Measurements from ENCODE around the gene MAP4K1.

DNA sequence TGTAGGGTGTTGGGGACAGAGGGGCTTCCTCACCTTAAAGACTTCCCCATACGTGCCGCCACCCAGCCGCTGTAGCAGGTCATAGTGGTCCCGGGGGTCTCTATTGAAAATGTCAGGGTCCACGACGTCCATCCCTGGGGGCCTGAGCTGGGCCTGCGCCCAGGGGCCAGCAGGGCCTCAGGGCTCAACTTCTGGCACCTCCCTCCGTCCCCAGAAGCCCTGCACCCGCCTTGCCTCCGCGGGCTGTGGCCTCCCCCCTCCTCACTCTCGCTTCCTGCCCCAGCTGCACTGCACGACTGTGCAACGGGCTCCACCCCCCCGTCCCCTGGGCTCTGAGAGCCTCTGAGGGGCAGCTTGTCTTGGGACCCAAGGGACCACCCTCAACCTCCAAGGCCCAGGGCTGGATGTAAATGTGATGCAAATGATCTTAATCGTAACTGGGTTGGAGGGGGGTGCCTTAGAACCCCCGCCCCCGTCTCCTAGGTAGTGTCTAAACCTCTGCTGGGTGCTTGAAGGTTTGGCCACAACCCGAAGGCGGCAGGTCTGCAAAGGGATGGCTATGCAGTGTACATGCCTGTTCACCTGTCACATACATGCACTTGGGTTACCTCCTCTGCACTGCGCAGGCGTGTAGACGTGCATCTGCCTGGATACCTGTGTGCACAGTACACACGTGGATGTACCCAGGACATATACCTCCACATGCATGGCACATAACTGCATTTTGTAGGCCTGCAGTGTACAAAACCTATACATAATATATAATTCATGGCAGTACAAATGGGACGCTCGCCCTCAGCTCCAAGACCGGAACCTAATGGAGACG lies at the start of gene MAP4K1:
- TF ChIP-seq, protein P1, sequence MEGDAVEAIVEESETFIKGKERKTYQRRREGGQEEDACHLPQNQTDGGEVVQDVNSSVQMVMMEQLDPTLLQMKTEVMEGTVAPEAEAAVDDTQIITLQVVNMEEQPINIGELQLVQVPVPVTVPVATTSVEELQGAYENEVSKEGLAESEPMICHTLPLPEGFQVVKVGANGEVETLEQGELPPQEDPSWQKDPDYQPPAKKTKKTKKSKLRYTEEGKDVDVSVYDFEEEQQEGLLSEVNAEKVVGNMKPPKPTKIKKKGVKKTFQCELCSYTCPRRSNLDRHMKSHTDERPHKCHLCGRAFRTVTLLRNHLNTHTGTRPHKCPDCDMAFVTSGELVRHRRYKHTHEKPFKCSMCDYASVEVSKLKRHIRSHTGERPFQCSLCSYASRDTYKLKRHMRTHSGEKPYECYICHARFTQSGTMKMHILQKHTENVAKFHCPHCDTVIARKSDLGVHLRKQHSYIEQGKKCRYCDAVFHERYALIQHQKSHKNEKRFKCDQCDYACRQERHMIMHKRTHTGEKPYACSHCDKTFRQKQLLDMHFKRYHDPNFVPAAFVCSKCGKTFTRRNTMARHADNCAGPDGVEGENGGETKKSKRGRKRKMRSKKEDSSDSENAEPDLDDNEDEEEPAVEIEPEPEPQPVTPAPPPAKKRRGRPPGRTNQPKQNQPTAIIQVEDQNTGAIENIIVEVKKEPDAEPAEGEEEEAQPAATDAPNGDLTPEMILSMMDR (conservative IDR thresholded peaks at IDR 0.05): no peak
- no peak for TF ChIP-seq EZH2 (IDR thresholded peaks at IDR 0.05; ENCODE audit: low read depth)
